ENCODE measurements around the gene ABTB1. TPM values are rescaled to one million over a fixed set of nuclear protein-coding genes. Genes with fewer than 3 reads are reported as not detected.

Gene ABTB1
- polyA plus RNA-seq, 1 donor from 2014 or later = 2.0 TPM

DNA sequence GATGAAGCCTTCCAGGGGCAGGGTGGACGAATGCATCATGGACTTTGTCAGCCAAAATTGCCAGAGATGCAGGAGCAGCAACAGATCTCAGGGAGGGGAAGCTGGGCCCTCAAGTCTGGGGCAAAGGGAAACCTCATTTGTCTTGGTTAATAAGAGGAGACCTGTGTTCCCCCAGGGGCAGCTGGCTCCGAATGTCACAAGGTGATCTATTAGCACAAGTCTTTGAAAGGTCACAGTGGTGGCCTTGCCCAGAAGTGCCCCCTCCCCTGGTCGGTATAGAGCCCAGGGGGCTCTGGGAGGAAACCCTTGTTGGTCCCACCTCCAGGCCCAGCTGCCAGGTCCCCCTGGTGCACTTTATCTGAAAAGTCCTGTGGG is 46.2 kb downstream of the ABTB1 start:
- Histone ChIP-seq H3K9ac (ENCODE audit: low read length) (no peak overlapping the region), H3K27ac (ENCODE audit: low read length) (no peak overlapping the region), H3K27me3 (ENCODE audit: insufficient read depth, low read depth, low read length) (no peaks in the 10 kb centered on the region), H3K36me3 (ENCODE audit: insufficient read depth, low read length) (no peaks in the 10 kb centered on the region), H4K20me1 (ENCODE audit: insufficient read depth) (no peaks in the 10 kb centered on the region), H3K4me3 (ENCODE audit: low read length) (no peak overlapping the region), H2AFZ (ENCODE audit: low read depth, low read length) (no peak overlapping the region), H3K4me2 (ENCODE audit: low read length) (no peak overlapping the region), H3K9me3 (ENCODE audit: low read length) (no peaks in the 10 kb centered on the region), H3K9me2 (ENCODE audit: insufficient read depth, low read length) (no peaks in the 10 kb centered on the region), H3K79me2 (replicated peaks; ENCODE audit: insufficient read depth, low read length) (no peaks in the 10 kb centered on the region), H3F3A (ENCODE audit: insufficient read depth, low read length, poor library complexity, severe bottlenecking) (no peaks in the 10 kb centered on the region)
- TF ChIP-seq, protein P1, sequence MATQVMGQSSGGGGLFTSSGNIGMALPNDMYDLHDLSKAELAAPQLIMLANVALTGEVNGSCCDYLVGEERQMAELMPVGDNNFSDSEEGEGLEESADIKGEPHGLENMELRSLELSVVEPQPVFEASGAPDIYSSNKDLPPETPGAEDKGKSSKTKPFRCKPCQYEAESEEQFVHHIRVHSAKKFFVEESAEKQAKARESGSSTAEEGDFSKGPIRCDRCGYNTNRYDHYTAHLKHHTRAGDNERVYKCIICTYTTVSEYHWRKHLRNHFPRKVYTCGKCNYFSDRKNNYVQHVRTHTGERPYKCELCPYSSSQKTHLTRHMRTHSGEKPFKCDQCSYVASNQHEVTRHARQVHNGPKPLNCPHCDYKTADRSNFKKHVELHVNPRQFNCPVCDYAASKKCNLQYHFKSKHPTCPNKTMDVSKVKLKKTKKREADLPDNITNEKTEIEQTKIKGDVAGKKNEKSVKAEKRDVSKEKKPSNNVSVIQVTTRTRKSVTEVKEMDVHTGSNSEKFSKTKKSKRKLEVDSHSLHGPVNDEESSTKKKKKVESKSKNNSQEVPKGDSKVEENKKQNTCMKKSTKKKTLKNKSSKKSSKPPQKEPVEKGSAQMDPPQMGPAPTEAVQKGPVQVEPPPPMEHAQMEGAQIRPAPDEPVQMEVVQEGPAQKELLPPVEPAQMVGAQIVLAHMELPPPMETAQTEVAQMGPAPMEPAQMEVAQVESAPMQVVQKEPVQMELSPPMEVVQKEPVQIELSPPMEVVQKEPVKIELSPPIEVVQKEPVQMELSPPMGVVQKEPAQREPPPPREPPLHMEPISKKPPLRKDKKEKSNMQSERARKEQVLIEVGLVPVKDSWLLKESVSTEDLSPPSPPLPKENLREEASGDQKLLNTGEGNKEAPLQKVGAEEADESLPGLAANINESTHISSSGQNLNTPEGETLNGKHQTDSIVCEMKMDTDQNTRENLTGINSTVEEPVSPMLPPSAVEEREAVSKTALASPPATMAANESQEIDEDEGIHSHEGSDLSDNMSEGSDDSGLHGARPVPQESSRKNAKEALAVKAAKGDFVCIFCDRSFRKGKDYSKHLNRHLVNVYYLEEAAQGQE (IDR thresholded peaks at IDR 0.05; ENCODE audit: borderline replicate concordance) = no peak
- TF ChIP-seq MXI1 (conservative IDR thresholded peaks at IDR 0.05; ENCODE audit: poor library complexity, severe bottlenecking) = no peak
- TF ChIP-seq POLR2AphosphoS5 (IDR thresholded peaks at IDR 0.05) = no peak
- TF ChIP-seq EP300 (conservative IDR thresholded peaks at IDR 0.05; ENCODE audit: poor library complexity, severe bottlenecking) = no peak
- TF ChIP-seq, protein P2, sequence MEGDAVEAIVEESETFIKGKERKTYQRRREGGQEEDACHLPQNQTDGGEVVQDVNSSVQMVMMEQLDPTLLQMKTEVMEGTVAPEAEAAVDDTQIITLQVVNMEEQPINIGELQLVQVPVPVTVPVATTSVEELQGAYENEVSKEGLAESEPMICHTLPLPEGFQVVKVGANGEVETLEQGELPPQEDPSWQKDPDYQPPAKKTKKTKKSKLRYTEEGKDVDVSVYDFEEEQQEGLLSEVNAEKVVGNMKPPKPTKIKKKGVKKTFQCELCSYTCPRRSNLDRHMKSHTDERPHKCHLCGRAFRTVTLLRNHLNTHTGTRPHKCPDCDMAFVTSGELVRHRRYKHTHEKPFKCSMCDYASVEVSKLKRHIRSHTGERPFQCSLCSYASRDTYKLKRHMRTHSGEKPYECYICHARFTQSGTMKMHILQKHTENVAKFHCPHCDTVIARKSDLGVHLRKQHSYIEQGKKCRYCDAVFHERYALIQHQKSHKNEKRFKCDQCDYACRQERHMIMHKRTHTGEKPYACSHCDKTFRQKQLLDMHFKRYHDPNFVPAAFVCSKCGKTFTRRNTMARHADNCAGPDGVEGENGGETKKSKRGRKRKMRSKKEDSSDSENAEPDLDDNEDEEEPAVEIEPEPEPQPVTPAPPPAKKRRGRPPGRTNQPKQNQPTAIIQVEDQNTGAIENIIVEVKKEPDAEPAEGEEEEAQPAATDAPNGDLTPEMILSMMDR (IDR thresholded peaks at IDR 0.05; ENCODE audit: poor library complexity, severe bottlenecking) = no peak
- no peak for TF ChIP-seq RAD21 (conservative IDR thresholded peaks at IDR 0.05)
- TF ChIP-seq TAF1 (IDR thresholded peaks at IDR 0.05; ENCODE audit: low read depth) = no peak
- no peak for TF ChIP-seq EZH2 (IDR thresholded peaks at IDR 0.05; ENCODE audit: borderline replicate concordance, insufficient read depth, low read length, poor library complexity, severe bottlenecking)
- no peak for TF ChIP-seq SMC3 (conservative IDR thresholded peaks at IDR 0.05; ENCODE audit: poor library complexity)

DNA sequence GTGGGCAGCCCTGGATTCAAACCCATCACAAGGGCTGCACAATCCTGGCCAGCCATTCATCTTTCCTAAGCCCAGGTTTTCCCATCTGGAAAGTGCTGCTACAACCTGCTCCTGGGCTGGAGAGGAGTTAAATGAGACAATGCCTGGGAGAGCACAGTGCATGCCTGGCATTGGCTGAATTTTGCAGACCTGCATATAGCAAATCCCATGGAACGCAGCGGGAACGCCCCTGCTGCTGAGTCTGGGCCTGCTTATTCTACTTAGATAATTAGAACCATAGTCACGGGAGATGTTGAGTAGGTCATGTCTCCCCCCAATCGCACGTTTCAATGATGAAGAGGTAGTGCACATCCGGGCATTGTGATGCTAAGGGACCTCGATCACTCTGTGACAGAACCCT is 46.6 kb downstream of the ABTB1 start:
- Histone ChIP-seq H3K4me3 (ENCODE audit: low read length) (no peak overlapping the region), H3F3A (ENCODE audit: insufficient read depth, low read length, poor library complexity, severe bottlenecking) (no peaks in the 10 kb centered on the region), H2AFZ (ENCODE audit: low read depth, low read length) (no peak overlapping the region), H3K79me2 (replicated peaks; ENCODE audit: insufficient read depth, low read length) (no peaks in the 10 kb centered on the region), H4K20me1 (ENCODE audit: insufficient read depth) (no peaks in the 10 kb centered on the region), H3K4me2 (ENCODE audit: low read length) (no peak overlapping the region), H3K27ac (ENCODE audit: low read length) (no peak overlapping the region), H3K36me3 (ENCODE audit: insufficient read depth, low read length) (no peaks in the 10 kb centered on the region), H3K9me3 (ENCODE audit: low read length) (no peaks in the 10 kb centered on the region), H3K9me2 (ENCODE audit: insufficient read depth, low read length) (no peaks in the 10 kb centered on the region), H3K27me3 (ENCODE audit: insufficient read depth, low read depth, low read length) (no peaks in the 10 kb centered on the region), H3K9ac (ENCODE audit: low read length) (no peak overlapping the region)
- TF ChIP-seq, protein P2 (IDR thresholded peaks at IDR 0.05; ENCODE audit: poor library complexity, severe bottlenecking) = no peak
- TF ChIP-seq, protein P1 (IDR thresholded peaks at IDR 0.05; ENCODE audit: borderline replicate concordance) = no peak
- TF ChIP-seq POLR2AphosphoS5 (IDR thresholded peaks at IDR 0.05) (no peak), TAF1 (IDR thresholded peaks at IDR 0.05; ENCODE audit: low read depth) (no peak), SMC3 (conservative IDR thresholded peaks at IDR 0.05; ENCODE audit: poor library complexity) (no peak), RAD21 (conservative IDR thresholded peaks at IDR 0.05) (no peak), MXI1 (conservative IDR thresholded peaks at IDR 0.05; ENCODE audit: poor library complexity, severe bottlenecking) (no peak), EZH2 (IDR thresholded peaks at IDR 0.05; ENCODE audit: borderline replicate concordance, insufficient read depth, low read length, poor library complexity, severe bottlenecking) (no peak), EP300 (conservative IDR thresholded peaks at IDR 0.05; ENCODE audit: poor library complexity, severe bottlenecking) (no peak)
